ENCODE measurements around the gene CMTM3. TPM values are rescaled to one million over a fixed set of nuclear protein-coding genes. Genes with fewer than 3 reads are reported as not detected.
A peak's percentile ranks its signal among the peaks of the same experiment; 100 is the strongest.

The CMTM3 gene
- total and polyA plus RNA-seq, 4 donors: 1.6 to 12.2 (median 4.6) TPM

DNA sequence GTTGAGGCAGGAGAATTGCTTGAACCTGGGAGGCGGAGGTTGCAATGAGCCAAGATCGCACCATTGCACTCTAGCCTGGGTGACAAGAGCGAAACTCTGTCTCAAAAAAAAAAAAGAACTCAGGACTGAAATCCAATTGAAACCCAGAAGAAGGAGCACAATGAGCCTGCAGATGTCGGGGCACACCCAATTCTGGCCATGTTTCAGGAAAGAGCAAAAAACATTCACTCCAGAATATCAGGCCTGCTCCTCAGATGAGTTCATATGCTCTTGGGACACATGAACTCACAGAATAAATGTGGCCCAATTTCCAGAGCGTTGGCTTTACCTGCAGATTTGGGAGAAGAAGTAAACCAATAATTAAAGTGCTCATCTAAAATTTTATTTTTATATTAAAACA, 28.2 kb upstream of the CMTM3 start:
- Histone ChIP-seq H3K27ac (ENCODE audit: low read depth in 1 of 2, low read length in 2 of 2) (no peak overlapping the region), H3K36me3 (ENCODE audit: control insufficient read depth in 4 of 4, insufficient read depth in 3 of 4, low read depth in 1 of 4, low read length in 3 of 4) (no peaks in the 10 kb centered on the region), H3K9me3 (ENCODE audit: control insufficient read depth in 4 of 4, low read length in 3 of 4) (no peaks in the 10 kb centered on the region), H3K4me1 (ENCODE audit: control insufficient read depth in 4 of 4, insufficient read depth in 4 of 4, low read length in 3 of 4) (peaks cover 4 to 12% (median 5%) of the 10 kb centered on the region in 4 donors), H3K9ac (ENCODE audit: low read depth in 1 of 2, low read length in 2 of 2) (no peak overlapping the region), H3K27me3 (ENCODE audit: control insufficient read depth in 4 of 4, insufficient read depth in 4 of 4, low read length in 3 of 4) (peaks cover 0 to 9% (median 0%) of the 10 kb centered on the region in 4 donors), H3K4me3 (ENCODE audit: low read depth in 1 of 3, low read length in 3 of 3) (no peak overlapping the region)
- DNase-seq (ENCODE audit: low spot score): no peak
- TF ChIP-seq TAF1 (conservative IDR thresholded peaks at IDR 0.05): no peak
- TF ChIP-seq, protein P1, sequence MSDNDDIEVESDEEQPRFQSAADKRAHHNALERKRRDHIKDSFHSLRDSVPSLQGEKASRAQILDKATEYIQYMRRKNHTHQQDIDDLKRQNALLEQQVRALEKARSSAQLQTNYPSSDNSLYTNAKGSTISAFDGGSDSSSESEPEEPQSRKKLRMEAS (IDR thresholded peaks at IDR 0.05): no peak
- no peak for TF ChIP-seq REST (IDR thresholded peaks at IDR 0.05)
- TF ChIP-seq GABPA (IDR thresholded peaks at IDR 0.05 in 1 of 2, conservative IDR thresholded peaks at IDR 0.05 in 1 of 2): no peak
- no peak for TF ChIP-seq SP1 (IDR thresholded peaks at IDR 0.05)
- TF ChIP-seq JUND (IDR thresholded peaks at IDR 0.05): no peak
- WGBS: 95% methylated on average over 5 of the region's 5 CpGs

DNA sequence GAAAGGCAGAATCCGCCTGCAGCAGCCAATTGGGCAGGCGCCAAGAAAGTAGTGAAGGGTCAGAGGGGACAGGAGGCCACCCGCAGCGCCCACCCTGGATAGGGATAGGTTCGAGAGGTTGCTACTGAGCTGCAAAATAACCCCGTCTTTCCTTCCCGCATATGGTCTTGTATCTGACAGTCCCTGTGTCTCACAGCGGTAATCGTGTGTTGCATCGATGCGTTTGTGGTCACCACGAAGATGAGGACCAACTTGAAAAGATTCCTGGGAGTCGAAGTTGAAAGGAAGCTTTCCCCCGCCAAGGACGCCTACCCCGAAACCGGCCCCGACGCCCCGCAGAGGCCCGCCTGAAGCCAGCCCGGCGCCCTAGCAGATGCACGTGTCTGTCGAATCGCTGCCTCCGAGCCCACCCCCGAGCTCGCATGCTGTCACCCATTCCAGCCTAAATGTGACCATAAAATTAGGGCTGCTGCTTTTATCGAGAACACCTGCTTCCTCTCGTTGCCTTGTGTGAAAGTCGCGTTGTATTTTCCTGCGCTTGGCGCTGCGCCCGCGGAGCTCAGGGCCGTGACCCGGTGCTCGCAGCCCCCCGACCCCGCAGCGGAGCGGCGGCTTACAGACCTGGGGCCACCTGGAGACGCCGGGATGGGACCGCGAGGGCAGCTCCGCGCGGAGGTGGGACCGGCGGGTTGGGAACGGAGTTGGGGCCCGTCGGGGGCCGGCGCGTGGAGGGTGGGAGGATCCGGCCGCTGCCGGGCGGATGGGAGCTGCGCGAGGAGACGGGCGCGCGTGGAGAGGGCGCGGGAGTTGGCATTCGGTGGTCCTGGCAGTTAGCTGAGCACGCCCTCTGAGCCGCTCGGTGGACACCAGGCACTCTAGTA, 25.6 kb upstream of the CMTM3 start, which contains the start of gene CMTM2:
TSS of gene CMTM2 (plus strand) at position 813 of the 881 bp plus-strand sequence. CDS start 145 bp downstream, outside the sequence.
- H3K4me3 ChIP-seq (ENCODE audit: low read depth in 1 of 3, low read length in 3 of 3): peak within 1 kb of the TSS in 2 of 3 donors; percentile 12 to 29
- no peak for TF ChIP-seq SP1 (IDR thresholded peaks at IDR 0.05)
- no peak for TF ChIP-seq GABPA (IDR thresholded peaks at IDR 0.05 in 1 of 2, conservative IDR thresholded peaks at IDR 0.05 in 1 of 2)
- TF ChIP-seq REST (IDR thresholded peaks at IDR 0.05): no peak
- no peak for TF ChIP-seq RXRA (IDR thresholded peaks at IDR 0.05)
- no peak for TF ChIP-seq EGR1 (IDR thresholded peaks at IDR 0.05; ENCODE audit: low read depth in 2 of 2)
- no peak for TF ChIP-seq HNF4A (conservative IDR thresholded peaks at IDR 0.05)
- no peak for TF ChIP-seq HNF4G (IDR thresholded peaks at IDR 0.05)
- no peak for TF ChIP-seq YY1 (IDR thresholded peaks at IDR 0.05)
- TF ChIP-seq, protein P2, sequence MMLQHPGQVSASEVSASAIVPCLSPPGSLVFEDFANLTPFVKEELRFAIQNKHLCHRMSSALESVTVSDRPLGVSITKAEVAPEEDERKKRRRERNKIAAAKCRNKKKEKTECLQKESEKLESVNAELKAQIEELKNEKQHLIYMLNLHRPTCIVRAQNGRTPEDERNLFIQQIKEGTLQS (IDR thresholded peaks at IDR 0.05): no peak
- no peak for TF ChIP-seq JUND (IDR thresholded peaks at IDR 0.05)
- TF ChIP-seq, protein P3, sequence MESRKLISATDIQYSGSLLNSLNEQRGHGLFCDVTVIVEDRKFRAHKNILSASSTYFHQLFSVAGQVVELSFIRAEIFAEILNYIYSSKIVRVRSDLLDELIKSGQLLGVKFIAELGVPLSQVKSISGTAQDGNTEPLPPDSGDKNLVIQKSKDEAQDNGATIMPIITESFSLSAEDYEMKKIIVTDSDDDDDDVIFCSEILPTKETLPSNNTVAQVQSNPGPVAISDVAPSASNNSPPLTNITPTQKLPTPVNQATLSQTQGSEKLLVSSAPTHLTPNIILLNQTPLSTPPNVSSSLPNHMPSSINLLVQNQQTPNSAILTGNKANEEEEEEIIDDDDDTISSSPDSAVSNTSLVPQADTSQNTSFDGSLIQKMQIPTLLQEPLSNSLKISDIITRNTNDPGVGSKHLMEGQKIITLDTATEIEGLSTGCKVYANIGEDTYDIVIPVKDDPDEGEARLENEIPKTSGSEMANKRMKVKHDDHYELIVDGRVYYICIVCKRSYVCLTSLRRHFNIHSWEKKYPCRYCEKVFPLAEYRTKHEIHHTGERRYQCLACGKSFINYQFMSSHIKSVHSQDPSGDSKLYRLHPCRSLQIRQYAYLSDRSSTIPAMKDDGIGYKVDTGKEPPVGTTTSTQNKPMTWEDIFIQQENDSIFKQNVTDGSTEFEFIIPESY (IDR thresholded peaks at IDR 0.05): no peak
- TF ChIP-seq RAD21 (IDR thresholded peaks at IDR 0.05): no peak
- no peak for TF ChIP-seq NR2F2 (IDR thresholded peaks at IDR 0.05)
- TF ChIP-seq FOXA2 (IDR thresholded peaks at IDR 0.05): no peak
- TF ChIP-seq, protein P1 (IDR thresholded peaks at IDR 0.05): no peak
- TF ChIP-seq, protein P4, sequence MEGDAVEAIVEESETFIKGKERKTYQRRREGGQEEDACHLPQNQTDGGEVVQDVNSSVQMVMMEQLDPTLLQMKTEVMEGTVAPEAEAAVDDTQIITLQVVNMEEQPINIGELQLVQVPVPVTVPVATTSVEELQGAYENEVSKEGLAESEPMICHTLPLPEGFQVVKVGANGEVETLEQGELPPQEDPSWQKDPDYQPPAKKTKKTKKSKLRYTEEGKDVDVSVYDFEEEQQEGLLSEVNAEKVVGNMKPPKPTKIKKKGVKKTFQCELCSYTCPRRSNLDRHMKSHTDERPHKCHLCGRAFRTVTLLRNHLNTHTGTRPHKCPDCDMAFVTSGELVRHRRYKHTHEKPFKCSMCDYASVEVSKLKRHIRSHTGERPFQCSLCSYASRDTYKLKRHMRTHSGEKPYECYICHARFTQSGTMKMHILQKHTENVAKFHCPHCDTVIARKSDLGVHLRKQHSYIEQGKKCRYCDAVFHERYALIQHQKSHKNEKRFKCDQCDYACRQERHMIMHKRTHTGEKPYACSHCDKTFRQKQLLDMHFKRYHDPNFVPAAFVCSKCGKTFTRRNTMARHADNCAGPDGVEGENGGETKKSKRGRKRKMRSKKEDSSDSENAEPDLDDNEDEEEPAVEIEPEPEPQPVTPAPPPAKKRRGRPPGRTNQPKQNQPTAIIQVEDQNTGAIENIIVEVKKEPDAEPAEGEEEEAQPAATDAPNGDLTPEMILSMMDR (IDR thresholded peaks at IDR 0.05; ENCODE audit: low read depth, low read length, missing input control): no peak
- TF ChIP-seq FOXA1 (IDR thresholded peaks at IDR 0.05): no peak
- H3K4me1 ChIP-seq (ENCODE audit: control insufficient read depth in 4 of 4, insufficient read depth in 4 of 4, low read length in 3 of 4): peaks cover 4 to 12% (median 5%) of the 10 kb centered on the region in 4 donors
- H3K27ac ChIP-seq (ENCODE audit: low read depth in 1 of 2, low read length in 2 of 2): no peak within 1 kb of the TSS
- 18% methylated on average over 77 of the region's 77 CpGs for WGBS
- no peak for DNase-seq (ENCODE audit: low spot score)
- H3K9ac ChIP-seq (ENCODE audit: low read depth in 1 of 2, low read length in 2 of 2): no peak within 1 kb of the TSS
- no peaks in the 10 kb centered on the region for H3K36me3 ChIP-seq (ENCODE audit: control insufficient read depth in 4 of 4, insufficient read depth in 3 of 4, low read depth in 1 of 4, low read length in 3 of 4)
- peaks cover 0 to 9% (median 0%) of the 10 kb centered on the region in 4 donors for H3K27me3 ChIP-seq (ENCODE audit: control insufficient read depth in 4 of 4, insufficient read depth in 4 of 4, low read length in 3 of 4)
- H3K9me3 ChIP-seq (ENCODE audit: control insufficient read depth in 4 of 4, low read length in 3 of 4): no peaks in the 10 kb centered on the region

All from liver (tissue), 9 donors.